H1 (cell line): ENCODE results near the gene RNF135. TPM values are rescaled to one million over a fixed set of nuclear protein-coding genes. Genes with fewer than 3 reads are reported as not detected.

Source experiments
- CTCF ChIA-PET: fragments of 300-600 bp; sonication (Branson Sonifier 250); formaldehyde crosslinking; loops from one replicate; lab custom pipeline; 2021; ENCODE audit not compliant: partially characterized antibody; lab: Charles Lee
- POLR2A ChIA-PET: fragments of 300-600 bp; sonication (Branson Sonifier 250); formaldehyde crosslinking; loops from one replicate; lab custom pipeline; 2021; ENCODE audit warnings: inconsistent platforms; ENCODE audit not compliant: partially characterized antibody; lab: Charles Lee
- DNase-seq, 2 experiments: peaks; one replicate each; pipeline versions ENCODE4 v3.0.0 to v3.0.0-alpha.2; 2010 to 2022; ENCODE audit warnings: low spot score in 2 of 2, low read depth in 1 of 2, mixed read lengths in 1 of 2
- FAIRE-seq: peaks from 2 replicates; lab custom pipeline; 2011; peaks lifted over from hg19 to GRCh38; lab: Jason Lieb, UNC
- H2AFZ ChIP-seq: 2 replicates; pipeline ENCODE4 v1.8.1; 2012; ENCODE audit warnings: low read length, inconsistent platforms
- H2AK5ac ChIP-seq: 2 replicates; pipeline ENCODE4 v1.6.1; 2013; ENCODE audit warnings: low read depth, low read length
- H2BK120ac ChIP-seq: replicated peaks from 2 replicates; pipeline ENCODE3; 2013; ENCODE audit warnings: low read depth, low read length, inconsistent platforms
- H2BK12ac ChIP-seq: 2 replicates; pipeline ENCODE4 v1.6.1; 2013; ENCODE audit warnings: low read depth, low read length
- H2BK15ac ChIP-seq: 2 replicates; pipeline ENCODE4 v1.6.1; 2013; ENCODE audit warnings: low read length
- H2BK20ac ChIP-seq: 2 replicates; pipeline ENCODE4 v1.6.1; 2013; ENCODE audit warnings: low read length
- H2BK5ac ChIP-seq: 2 replicates; pipeline ENCODE4 v1.6.1; 2013; ENCODE audit warnings: low read depth, low read length
- H3K14ac ChIP-seq: 2 replicates; pipeline ENCODE4 v1.6.1; 2013; ENCODE audit warnings: inconsistent platforms; ENCODE audit not compliant: insufficient read length
- H3K18ac ChIP-seq: 2 replicates; pipeline ENCODE4 v1.6.1; 2013; ENCODE audit warnings: low read length; ENCODE audit errors: extremely low read depth
- H3K23ac ChIP-seq: 2 replicates; pipeline ENCODE4 v1.6.1; 2013; ENCODE audit warnings: inconsistent platforms; ENCODE audit not compliant: insufficient read length
- H3K23me2 ChIP-seq: 2 replicates; pipeline ENCODE4 v1.6.1; 2013; ENCODE audit warnings: low read depth, low read length
- H3K27ac ChIP-seq: 2 replicates; pipeline ENCODE4 v1.6.1; 2011; ENCODE audit warnings: low read depth, low read length, inconsistent platforms
- H3K27me3 ChIP-seq, 4 experiments: replicated peaks in 1 of 4; 1 replicate in 1 of 4; 2 replicates in 3 of 4; pipeline versions ENCODE4 v1.6.1 to v1.8.1; 2011 to 2013; ENCODE audit warnings: low read length in 3 of 4, mild to moderate bottlenecking in 3 of 4, inconsistent platforms in 2 of 4, mixed read lengths in 2 of 4, moderate library complexity in 1 of 4; ENCODE audit not compliant: control insufficient read depth in 3 of 4, insufficient read depth in 3 of 4; ENCODE audit errors: extremely low read depth in 1 of 4
- H3K36me3 ChIP-seq, 4 experiments: 2 replicates each; pipeline versions ENCODE4 v1.6.1 to v1.8.1; 2011 to 2013; ENCODE audit warnings: mild to moderate bottlenecking in 4 of 4, low read length in 3 of 4, moderate library complexity in 2 of 4, control low read depth in 1 of 4, inconsistent platforms in 1 of 4; ENCODE audit not compliant: insufficient read depth in 4 of 4, control insufficient read depth in 2 of 4
- H3K4ac ChIP-seq: replicated peaks from 2 replicates; pipeline ENCODE3; 2013; ENCODE audit warnings: low read length, low read depth, mixed read lengths, inconsistent platforms; ENCODE audit not compliant: insufficient read length
- H3K4me1 ChIP-seq, 4 experiments: replicated peaks in 1 of 4; 1 replicate in 1 of 4; 2 replicates in 3 of 4; pipeline versions ENCODE4 v1.6.1 to v1.8.1; 2011 to 2013; ENCODE audit warnings: low read length in 3 of 4, inconsistent platforms in 2 of 4, mixed read lengths in 1 of 4; ENCODE audit not compliant: insufficient read depth in 4 of 4, control insufficient read depth in 3 of 4
- H3K4me2 ChIP-seq, 2 experiments: 2 replicates each; pipeline versions ENCODE4 v1.6.1 to v1.8.1; 2011 to 2013; ENCODE audit warnings: low read depth in 2 of 2, low read length in 2 of 2, control low read depth in 1 of 2, inconsistent platforms in 1 of 2, mild to moderate bottlenecking in 1 of 2; ENCODE audit not compliant: insufficient read depth in 1 of 2
- H3K4me3 ChIP-seq, 4 experiments: fragments of 200-600, 300-600 bp in 1 of 4; sonication (generic), shearing (Covaris generic), sonication (Bioruptor Twin) in 1 of 4; 2 replicates each; pipeline versions ENCODE4 v1.5.1 to v1.8.1; 2011 to 2016; ENCODE audit warnings: low read length in 4 of 4, low read depth in 3 of 4, control low read depth in 2 of 4, inconsistent platforms in 2 of 4, mild to moderate bottlenecking in 2 of 4, mixed read lengths in 1 of 4, moderate library complexity in 1 of 4; ENCODE audit not compliant: insufficient read depth in 2 of 4; ENCODE audit errors: extremely low read depth in 1 of 4
- H3K56ac ChIP-seq: replicated peaks from 2 replicates; pipeline ENCODE3; 2013; ENCODE audit warnings: low read depth, mild to moderate bottlenecking, mixed read lengths, low read length, inconsistent platforms; ENCODE audit not compliant: insufficient read length
- H3K79me1 ChIP-seq: 2 replicates; pipeline ENCODE4 v1.6.1; 2013; ENCODE audit warnings: low read depth, low read length, control low read depth
- H3K79me2 ChIP-seq, 2 experiments: 2 replicates each; pipeline versions ENCODE4 v1.6.1 to v1.8.1; 2012 to 2013; ENCODE audit warnings: low read length in 2 of 2, mild to moderate bottlenecking in 2 of 2, inconsistent platforms in 1 of 2; ENCODE audit not compliant: insufficient read depth in 2 of 2, control insufficient read depth in 1 of 2
- H3K9ac ChIP-seq, 4 experiments: replicated peaks in 1 of 4; 1 replicate in 1 of 4; 2 replicates in 3 of 4; pipeline versions ENCODE4 v1.6.1 to v1.8.1; 2011 to 2013; ENCODE audit warnings: low read depth in 3 of 4, low read length in 3 of 4, control low read depth in 2 of 4, mild to moderate bottlenecking in 2 of 4, moderate library complexity in 2 of 4, inconsistent platforms in 1 of 4; ENCODE audit errors: extremely low read depth in 1 of 4
- H3K9me3 ChIP-seq, 2 experiments: 2 replicates each; pipeline versions ENCODE4 v1.6.1 to v1.8.1; 2012 to 2013; ENCODE audit warnings: mild to moderate bottlenecking in 2 of 2, moderate library complexity in 2 of 2, control low read depth in 1 of 2, inconsistent platforms in 1 of 2, low read depth in 1 of 2, low read length in 1 of 2, mixed read lengths in 1 of 2; ENCODE audit not compliant: insufficient read depth in 2 of 2
- H4K20me1 ChIP-seq, 2 experiments: replicated peaks in 1 of 2; 2 replicates each; pipeline versions ENCODE3 to v1.8.1; 2011 to 2013; ENCODE audit warnings: inconsistent platforms in 2 of 2, low read length in 2 of 2, mild to moderate bottlenecking in 1 of 2; ENCODE audit not compliant: insufficient read depth in 2 of 2, control insufficient read depth in 1 of 2
- H4K5ac ChIP-seq: 2 replicates; pipeline ENCODE4 v1.6.1; 2013; ENCODE audit warnings: low read length, low read depth, mixed read lengths, inconsistent platforms; ENCODE audit not compliant: insufficient read length
- H4K8ac ChIP-seq: 2 replicates; pipeline ENCODE4 v1.8.0; 2013; ENCODE audit warnings: mild to moderate bottlenecking, moderate library complexity, low read length, inconsistent platforms; ENCODE audit not compliant: insufficient read depth; ENCODE audit errors: extremely low read depth
- H4K91ac ChIP-seq: replicated peaks from 2 replicates; pipeline ENCODE3; 2013; ENCODE audit warnings: low read length, mixed read lengths, inconsistent platforms; ENCODE audit not compliant: insufficient read length
- KDM5A ChIP-seq: fragments of 200-600 bp; IDR thresholded peaks from 2 replicates; pipeline ENCODE4 v1.7.1; 2012; ENCODE audit warnings: mild to moderate bottlenecking, low read length, inconsistent platforms, mixed read lengths
- RAD21 ChIP-seq, 2 experiments: IDR thresholded peaks in 1 of 2; conservative IDR thresholded peaks in 1 of 2; 2 replicates each; pipeline ENCODE4 v1.6.1; 2011; ENCODE audit warnings: low read depth in 2 of 2, low read length in 2 of 2, improper control_type of control experiment in 1 of 2, inconsistent platforms in 1 of 2, mild to moderate bottlenecking in 1 of 2, moderate library complexity in 1 of 2
- WGBS, 2 experiments: shearing (Covaris generic) in 1 of 2; methylation state at CpG; one replicate each; pipeline versions ENCODE4 v1.1.6 to v1.1.7; 2013 to 2015; ENCODE audit warnings: low lambda C conversion rate in 2 of 2, mixed read lengths in 2 of 2, inconsistent platforms in 1 of 2, low coverage in 1 of 2, missing lambda C conversion rate in 1 of 2; ENCODE audit not compliant: insufficient replicate concordance in 2 of 2, insufficient coverage in 1 of 2, insufficient read length in 1 of 2; ENCODE audit errors: extremely low coverage in 1 of 2, missing lambda C conversion rate in 1 of 2; 5-methylcytosine and 5-hydroxymethylcytosine counted together
- polyA plus RNA-seq, 7 experiments: library from polyadenylated mRNA; depleted of rRNA in 3 of 7; stranded (reverse) in 5 of 7; unstranded in 2 of 7; fragments of >200 nt in 5 of 7; fragments of 200-250 nt in 2 of 7; gene quantifications; 1 replicate in 5 of 7; 2 replicates in 1 of 7; 4 replicates in 1 of 7; pipeline versions ENCODE4 v1.2.1 to v1.2.3, GENCODE V29; 2011 to 2013; ENCODE audit warnings: missing spikeins in 2 of 7, mixed read lengths in 2 of 7
- total RNA-seq: library from RNA; stranded (reverse); fragmentation: NEBNext Ultra II Directional; extraction: Animal tissue kit (Norgen Biotek cat#: 25700); gene quantifications from 2 replicates; pipeline ENCODE4 v1.2.1, GENCODE V29; 2021

RNF135 gene
- total and polyA plus RNA-seq, 2 of the 8 experiments (the other 6 are each of a cell fraction or from before 2014, with no cell fraction given): 8.8 to 9.0 TPM

- H3K27me3 ChIP-seq: peaks cover 16 to 42% (median 34%) of the 10 kb centered on the region in 4 experiments
- TF ChIP-seq RAD21 (IDR thresholded peaks at IDR 0.05 in 1 of 2, conservative IDR thresholded peaks at IDR 0.05 in 1 of 2; ENCODE audit: low read depth in 2 of 2, low read length in 2 of 2) (0 out of 4 replicates have a peak, but pooled peaks of 1 of the 2 experiments have one; percentile 20), KDM5A (no peak)
- TF ChIP-seq, all 59 proteins: peak for 1
- no peak for DNase-seq
Measured at GRCh38 chr17:30924341-30924740, 46.5 kb upstream of the RNF135 start.

More at GRCh38 chr17:30924341-30924740, 46.5 kb upstream of the RNF135 start:
- H3K79me2 ChIP-seq: 0 out of 4 replicates have a peak, but pooled peaks cover 0 to 3% of the 10 kb centered on the region in 2 experiments
- H3K79me1 ChIP-seq: no peaks in the 10 kb centered on the region
- no peak overlapping the region for H2BK20ac ChIP-seq
- H3K27ac ChIP-seq: no peak overlapping the region
- H3K23me2 ChIP-seq: peaks cover 6% of the 10 kb centered on the region
- no peak overlapping the region for H2BK12ac ChIP-seq
- H3K14ac ChIP-seq: no peak overlapping the region
- FAIRE-seq: no peak
- no peak overlapping the region for H3K18ac ChIP-seq
- no peaks in the 10 kb centered on the region for H3K36me3 ChIP-seq
- H4K20me1 ChIP-seq: no peaks in the 10 kb centered on the region
- H4K91ac ChIP-seq: no peak overlapping the region
- CTCF ChIA-PET: interaction anchor here (0.5 to 1.8 kb wide), 8 partner anchors 9 to 585 kb away, joined by 3 to 5 read pairs (median 3); no protein-coding TSS in a partner anchor
- H3K9me3 ChIP-seq: no peaks in the 10 kb centered on the region
- WGBS, 2 experiments: 94% methylated on average over 2 of the region's 2 CpGs; no CpG with 5 or more reads in 1 of the 2 experiments
- H3K4me3 ChIP-seq: no peak overlapping the region
- H3K56ac ChIP-seq: no peak overlapping the region
- POLR2A ChIA-PET: no interaction called here
- H3K23ac ChIP-seq: no peak overlapping the region
- H2AFZ ChIP-seq: no peak overlapping the region
- no peak overlapping the region for H4K5ac ChIP-seq
- no peak overlapping the region for H2BK120ac ChIP-seq
- no peak overlapping the region for H4K8ac ChIP-seq
- peaks cover 0 to 11% (median 5%) of the 10 kb centered on the region in 4 experiments; a peak in 4 of 7 replicates for H3K4me1 ChIP-seq
- no peak overlapping the region for H2BK15ac ChIP-seq
- no peak overlapping the region for H3K4ac ChIP-seq
- H3K4me2 ChIP-seq: no peak overlapping the region
- no peak overlapping the region for H2AK5ac ChIP-seq
- H2BK5ac ChIP-seq: no peak overlapping the region
- peak overlapping the region in 2 of 4 experiments; percentile 34 to 52; a peak in 2 of 7 replicates for H3K9ac ChIP-seq
